A549 (cell line): ENCODE data around the gene ILDR2. TPM values are rescaled to one million over a fixed set of nuclear protein-coding genes. Genes with fewer than 3 reads are reported as not detected.
A peak's percentile ranks its signal among the peaks of the same experiment; 100 is the strongest.

Experiments used
- ATAC-seq, 2 experiments: fragments of 200-7000 bp in 1 of 2; fragments of >200 bp in 1 of 2; cut with Nextera tagmentation in 1 of 2; cut with Tn5 transposase in 1 of 2; 3 replicates each; pipeline versions ENCODE4 v1.8.0 to v1.9.1; 2018 to 2020; ENCODE audit warnings: mild to moderate bottlenecking in 1 of 2, moderate library complexity in 1 of 2
- CTCF ChIA-PET: fragments of 300-600 bp; sonication (Branson Sonifier 250); formaldehyde crosslinking; extraction: SDS; loops from one replicate; lab custom pipeline; 2021; ENCODE audit warnings: antibody characterized with exemption, inconsistent platforms; lab: Yijun Ruan, JAX
- POLR2A ChIA-PET: fragments of 350-600 bp; formaldehyde crosslinking; extraction: SDS; loops from one replicate; lab custom pipeline; 2021; ENCODE audit warnings: antibody characterized with exemption, inconsistent platforms; lab: Yijun Ruan, JAX
- DNase-seq, 2 experiments: peaks; one replicate each; pipeline versions ENCODE4 v3.0.0 to v3.0.0-alpha.2; 2011 to 2016; ENCODE audit warnings: low read depth in 1 of 2, low spot score in 1 of 2
- FAIRE-seq: peaks from 2 replicates; lab custom pipeline; 2011; peaks lifted over from hg19 to GRCh38; lab: Jason Lieb, UNC
- H3K27ac ChIP-seq, 2 experiments: fragments of >200 bp; sonication (Bioruptor Twin); formaldehyde crosslinking; 3 replicates each; pipeline ENCODE4 v1.5.1; 2016 to 2017
- H3K4me1 ChIP-seq: fragments of >200 bp; sonication (Bioruptor Twin); formaldehyde crosslinking; 3 replicates; pipeline ENCODE4 v1.6.1; 2016
- H3K4me2 ChIP-seq: fragments of >200 bp; sonication (Bioruptor Twin); formaldehyde crosslinking; 3 replicates; pipeline ENCODE4 v1.6.1; 2016
- H3K4me3 ChIP-seq: fragments of >200 bp; sonication (Bioruptor Twin); formaldehyde crosslinking; 3 replicates; pipeline ENCODE4 v1.5.1; 2016
- H3K9me3 ChIP-seq: fragments of >200 bp; sonication (Bioruptor Twin); formaldehyde crosslinking; 3 replicates; pipeline ENCODE4 v1.6.1; 2016
- BHLHE40 ChIP-seq: IDR thresholded peaks from 2 replicates; pipeline ENCODE4 v1.6.1; 2012; ENCODE audit warnings: low read depth, low read length, inconsistent platforms
- CBX2 ChIP-seq: fragments of 200-600 bp; sonication (generic); IDR thresholded peaks from 2 replicates; pipeline ENCODE4 v1.6.1; 2016; ENCODE audit warnings: low read depth, mild to moderate bottlenecking, borderline replicate concordance
- CHD2 ChIP-seq: fragments of 150-350 bp; IDR thresholded peaks from 2 replicates; pipeline ENCODE4 v1.6.1; 2014; ENCODE audit warnings: low read length; ENCODE audit not compliant: partially characterized antibody
- CHD4 ChIP-seq: fragments of 200-600 bp; sonication (generic); IDR thresholded peaks from 2 replicates; pipeline ENCODE4 v1.6.1; 2016; ENCODE audit warnings: antibody characterized with exemption, mild to moderate bottlenecking, borderline replicate concordance
- EHF ChIP-seq: fragments of 250-450 bp; sonication (Bioruptor Pico); IDR thresholded peaks from 2 replicates; pipeline ENCODE4 v1.5.0; 2020; ENCODE audit warnings: mild to moderate bottlenecking
- HDAC2 ChIP-seq: fragments of 200-600 bp; sonication (generic); IDR thresholded peaks from 2 replicates; pipeline ENCODE4 v1.6.1; 2016
- HEYL ChIP-seq: fragments of 250-450 bp; sonication (Bioruptor Pico); IDR thresholded peaks from 2 replicates; pipeline ENCODE4 v1.8.0; 2021; ENCODE audit warnings: mild to moderate bottlenecking, moderate library complexity
- KDM1A ChIP-seq: fragments of 200-600 bp; sonication (generic); IDR thresholded peaks from 2 replicates; pipeline ENCODE4 v1.6.1; 2016; ENCODE audit warnings: low read depth, mild to moderate bottlenecking
- MAZ ChIP-seq: fragments of 150-350 bp; IDR thresholded peaks from 2 replicates; pipeline ENCODE4 v1.6.1; 2014; ENCODE audit warnings: antibody characterized with exemption, low read depth, low read length, borderline replicate concordance
- NFE2L2 ChIP-seq: fragments of 150-350 bp; conservative IDR thresholded peaks from 2 replicates; pipeline ENCODE4 v1.6.1; 2014; ENCODE audit warnings: low read length
- PHF8 ChIP-seq: fragments of 200-600 bp; sonication (generic); IDR thresholded peaks from 2 replicates; pipeline ENCODE4 v1.6.1; 2016; ENCODE audit warnings: low read depth, mild to moderate bottlenecking, antibody characterized with exemption, moderate library complexity, borderline replicate concordance
- RAD21 ChIP-seq, 2 experiments: fragments of >200 bp in 1 of 2; sonication (Bioruptor Twin) in 1 of 2; formaldehyde crosslinking in 1 of 2; IDR thresholded peaks in 1 of 2; conservative IDR thresholded peaks in 1 of 2; 2 replicates in 1 of 2; 3 replicates in 1 of 2; pipeline ENCODE4 v1.6.1; 2012 to 2018; ENCODE audit warnings: inconsistent platforms in 1 of 2
- RFX5 ChIP-seq: fragments of 450-650 bp; IDR thresholded peaks from 2 replicates; pipeline ENCODE4 v1.7.1; 2014; ENCODE audit warnings: antibody characterized with exemption, mild to moderate bottlenecking, moderate library complexity
- SMC3 ChIP-seq: fragments of >200 bp; sonication (Bioruptor Twin); formaldehyde crosslinking; IDR thresholded peaks from 3 replicates; pipeline ENCODE4 v1.6.1; 2018; ENCODE audit warnings: inconsistent platforms
- TFCP2L1 ChIP-seq: fragments of 250-450 bp; sonication (Bioruptor Pico); IDR thresholded peaks from 2 replicates; pipeline ENCODE4 v1.5.0; 2021; ENCODE audit warnings: mild to moderate bottlenecking
- TP53 ChIP-seq: fragments of 250-450 bp; sonication (Bioruptor Pico); IDR thresholded peaks from 2 replicates; pipeline ENCODE4 v1.5.0; 2021; ENCODE audit warnings: mild to moderate bottlenecking, moderate library complexity
- WGBS: methylation state at CpG from one replicate; pipeline ENCODE4 v1.1.6; 2017; ENCODE audit errors: missing lambda C conversion rate; 5-methylcytosine and 5-hydroxymethylcytosine counted together
- polyA plus RNA-seq, 4 experiments: library from polyadenylated mRNA; depleted of rRNA in 3 of 4; stranded (reverse); fragments of >200 nt; fragmentation: RNase III in 1 of 4; extraction: RNeasy Plus Mini Kit Qiagen cat#74134 plus additional on column Dnase treatment in 1 of 4; gene quantifications; 2 replicates in 3 of 4; 3 replicates in 1 of 4; pipeline ENCODE4 v1.2.3, GENCODE V29; 2011 to 2017
- TF ChIP-seq, protein P1 (sequence below): fragments of >200 bp; sonication (Bioruptor Twin); formaldehyde crosslinking; IDR thresholded peaks from 2 replicates; pipeline ENCODE4 v1.6.1; 2016
- TF ChIP-seq, protein P2 (sequence below): fragments of 250-450 bp; sonication (Bioruptor Pico); IDR thresholded peaks from 2 replicates; pipeline ENCODE4 v1.5.0; 2020; ENCODE audit warnings: low read depth, mild to moderate bottlenecking, moderate library complexity
- TF ChIP-seq, protein P3 (sequence below): fragments of >200 bp; sonication (Bioruptor Twin); formaldehyde crosslinking; IDR thresholded peaks from 3 replicates; pipeline ENCODE4 v1.6.1; 2016
- TF ChIP-seq, protein P4 (sequence below): IDR thresholded peaks from 2 replicates; pipeline ENCODE4 v1.6.1; 2012

The ILDR2 gene
- polyA plus RNA-seq, 2 of the 4 experiments (the other 2 are of a cell fraction), result 0.04 TPM; not detected in 1

DNA sequence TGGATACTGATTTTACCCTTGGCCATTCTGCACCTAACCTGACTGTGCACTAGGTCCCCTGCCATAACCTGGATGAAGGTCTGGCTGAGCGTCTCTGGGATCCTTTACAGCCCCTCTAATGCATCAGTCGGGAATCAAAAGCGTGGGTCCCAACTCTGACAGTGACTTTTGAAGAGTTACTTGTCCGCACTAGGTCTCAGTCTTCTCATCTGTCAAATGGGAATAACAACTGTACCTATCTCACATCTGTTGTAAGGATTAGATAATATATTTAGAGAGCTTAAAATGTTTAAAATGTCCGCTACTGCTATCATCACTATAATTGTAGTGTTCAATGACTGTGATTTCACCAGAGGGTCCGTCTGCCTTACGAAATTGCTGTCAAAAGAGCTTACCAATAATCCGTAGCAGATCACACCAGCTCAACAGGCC lies 100.0 kb downstream of the ILDR2 start:
- TF ChIP-seq HDAC2 (peak; percentile 70), TFCP2L1 (CRISPR knock-in tag) (no peak), CHD4 (0 out of 2 replicates have a peak, but pooled peaks have one; percentile 54), HEYL (no peak), KDM1A (peak; percentile 62; the same call in 1 of the 2 replicates), RFX5 (no peak), SMC3 (no peak)
- TF ChIP-seq, protein P1, sequence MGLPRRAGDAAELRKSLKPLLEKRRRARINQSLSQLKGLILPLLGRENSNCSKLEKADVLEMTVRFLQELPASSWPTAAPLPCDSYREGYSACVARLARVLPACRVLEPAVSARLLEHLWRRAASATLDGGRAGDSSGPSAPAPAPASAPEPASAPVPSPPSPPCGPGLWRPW, result no peak
- no peaks in the 10 kb centered on the region for H3K9me3 ChIP-seq
- ATAC-seq (no peak), DNase-seq (no peak), FAIRE-seq (no peak)
- peak overlapping the region; percentile 75 for H3K4me3 ChIP-seq
- H3K27ac ChIP-seq, result peak overlapping the region; percentile 93 to 97
- CTCF ChIA-PET, result interaction anchor here (0.8 kb wide), 1 partner anchor 184 kb away, joined by 3 read pairs; no protein-coding TSS in a partner anchor
- WGBS, result 16% methylated on average over 8 of the region's 8 CpGs
- peaks cover 11% of the 10 kb centered on the region; the same call in 2 of the 3 replicates for H3K4me1 ChIP-seq
- POLR2A ChIA-PET, result interaction anchor here (1.1 to 2.0 kb wide), 4 partner anchors 10 to 345 kb away, joined by 3 to 30 read pairs (median 4); partner anchors contain the start of genes POGK and POU2F1
- H3K4me2 ChIP-seq, result peak overlapping the region; percentile 77

DNA sequence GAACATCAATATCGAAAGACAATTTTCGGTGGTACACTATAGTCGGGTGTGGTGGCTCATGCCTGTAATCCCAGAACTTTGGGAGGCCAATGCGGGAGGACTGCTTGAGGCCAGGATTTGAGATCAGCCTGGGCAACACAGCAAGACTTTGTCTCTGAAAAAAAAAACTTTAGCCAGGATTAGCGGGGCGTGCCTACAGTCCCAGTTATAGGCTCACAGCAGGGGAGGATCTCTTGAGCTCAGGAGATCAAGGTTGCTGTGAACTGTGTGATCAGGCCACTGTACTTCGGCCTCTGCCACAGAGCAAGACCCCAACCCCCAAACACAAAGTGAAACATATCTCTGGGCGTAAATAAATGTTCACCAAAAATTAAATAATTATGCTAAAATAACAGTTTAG lies 100.9 kb downstream of the ILDR2 start:
- WGBS, result 88% methylated on average over 8 of the region's 8 CpGs
- CTCF ChIA-PET, result no interaction called here
- H3K4me2 ChIP-seq, result peak overlapping the region; percentile 77

DNA sequence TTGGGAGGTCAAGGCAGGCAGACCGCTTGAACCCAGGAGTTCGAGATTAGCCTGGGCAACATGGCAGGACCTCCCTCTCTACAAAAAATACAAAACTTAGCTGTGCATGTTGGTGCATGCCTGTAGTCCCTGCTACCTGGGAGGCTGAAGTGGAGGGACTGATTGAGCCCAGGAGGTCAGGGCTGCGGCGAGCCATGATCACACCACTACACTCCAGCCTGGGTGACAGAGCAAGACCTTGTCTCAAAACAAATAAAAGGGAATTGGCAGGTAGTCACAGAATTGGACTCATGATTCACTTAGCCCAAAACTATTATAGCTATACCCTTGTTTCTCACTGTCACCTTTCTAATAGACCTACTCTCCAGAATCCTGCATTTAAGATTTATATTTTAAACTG lies 104.8 kb downstream of the ILDR2 start:
- no peak for FAIRE-seq
- Histone ChIP-seq H3K4me3 (no peak overlapping the region), H3K4me2 (no peak overlapping the region), H3K4me1 (peaks cover 11% of the 10 kb centered on the region; the same call in 2 of the 3 replicates), H3K9me3 (no peaks in the 10 kb centered on the region), H3K27ac (no peak overlapping the region)
- ChIA-PET CTCF (interaction anchor here (1.9 kb wide), 1 partner anchor 40 kb away, joined by 8 read pairs; no protein-coding TSS in a partner anchor), POLR2A (interaction anchor here (1.7 kb wide), 1 partner anchor 31 kb away, joined by 5 read pairs; the partner anchor contains the start of gene POGK)
- ATAC-seq, result no peak
- TF ChIP-seq MAZ, result no peak
- no peak for TF ChIP-seq RFX5
- TF ChIP-seq CHD2, result no peak
- no peak for TF ChIP-seq RAD21 (conservative IDR thresholded peaks at IDR 0.05 in 1 of 2, IDR thresholded peaks at IDR 0.05 in 1 of 2)
- TF ChIP-seq EHF (CRISPR knock-in tag), result no peak
- DNase-seq, result no peak
- WGBS, result 95% methylated on average over 4 of the region's 4 CpGs

More for the DNA sequence above, 100.9 kb downstream of the ILDR2 start:
- no peaks in the 10 kb centered on the region for H3K9me3 ChIP-seq
- no peak overlapping the region for H3K27ac ChIP-seq
- DNase-seq, result no peak
- POLR2A ChIA-PET, result no interaction called here
- no peak for FAIRE-seq
- peaks cover 11% of the 10 kb centered on the region; the same call in 2 of the 3 replicates for H3K4me1 ChIP-seq
- ATAC-seq, result no peak
- TF ChIP-seq NFE2L2 (no peak), MAZ (no peak), CBX2 (no peak), RAD21 (conservative IDR thresholded peaks at IDR 0.05 in 1 of 2, IDR thresholded peaks at IDR 0.05 in 1 of 2) (no peak), PHF8 (no peak), BHLHE40 (no peak), EHF (CRISPR knock-in tag) (no peak), TP53 (CRISPR knock-in tag) (no peak)
- TF ChIP-seq, protein P2, sequence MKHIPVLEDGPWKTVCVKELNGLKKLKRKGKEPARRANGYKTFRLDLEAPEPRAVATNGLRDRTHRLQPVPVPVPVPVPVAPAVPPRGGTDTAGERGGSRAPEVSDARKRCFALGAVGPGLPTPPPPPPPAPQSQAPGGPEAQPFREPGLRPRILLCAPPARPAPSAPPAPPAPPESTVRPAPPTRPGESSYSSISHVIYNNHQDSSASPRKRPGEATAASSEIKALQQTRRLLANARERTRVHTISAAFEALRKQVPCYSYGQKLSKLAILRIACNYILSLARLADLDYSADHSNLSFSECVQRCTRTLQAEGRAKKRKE (CRISPR knock-in tag), result no peak
- TF ChIP-seq, protein P3, sequence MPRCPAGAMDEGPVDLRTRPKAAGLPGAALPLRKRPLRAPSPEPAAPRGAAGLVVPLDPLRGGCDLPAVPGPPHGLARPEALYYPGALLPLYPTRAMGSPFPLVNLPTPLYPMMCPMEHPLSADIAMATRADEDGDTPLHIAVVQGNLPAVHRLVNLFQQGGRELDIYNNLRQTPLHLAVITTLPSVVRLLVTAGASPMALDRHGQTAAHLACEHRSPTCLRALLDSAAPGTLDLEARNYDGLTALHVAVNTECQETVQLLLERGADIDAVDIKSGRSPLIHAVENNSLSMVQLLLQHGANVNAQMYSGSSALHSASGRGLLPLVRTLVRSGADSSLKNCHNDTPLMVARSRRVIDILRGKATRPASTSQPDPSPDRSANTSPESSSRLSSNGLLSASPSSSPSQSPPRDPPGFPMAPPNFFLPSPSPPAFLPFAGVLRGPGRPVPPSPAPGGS, result no peak
- TF ChIP-seq, protein P4, sequence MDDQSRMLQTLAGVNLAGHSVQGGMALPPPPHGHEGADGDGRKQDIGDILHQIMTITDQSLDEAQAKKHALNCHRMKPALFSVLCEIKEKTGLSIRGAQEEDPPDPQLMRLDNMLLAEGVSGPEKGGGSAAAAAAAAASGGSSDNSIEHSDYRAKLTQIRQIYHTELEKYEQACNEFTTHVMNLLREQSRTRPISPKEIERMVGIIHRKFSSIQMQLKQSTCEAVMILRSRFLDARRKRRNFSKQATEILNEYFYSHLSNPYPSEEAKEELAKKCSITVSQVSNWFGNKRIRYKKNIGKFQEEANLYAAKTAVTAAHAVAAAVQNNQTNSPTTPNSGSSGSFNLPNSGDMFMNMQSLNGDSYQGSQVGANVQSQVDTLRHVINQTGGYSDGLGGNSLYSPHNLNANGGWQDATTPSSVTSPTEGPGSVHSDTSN, result no peak
- no peak overlapping the region for H3K4me3 ChIP-seq
